ENCODE measurements around the gene MEG3.

DNA sequence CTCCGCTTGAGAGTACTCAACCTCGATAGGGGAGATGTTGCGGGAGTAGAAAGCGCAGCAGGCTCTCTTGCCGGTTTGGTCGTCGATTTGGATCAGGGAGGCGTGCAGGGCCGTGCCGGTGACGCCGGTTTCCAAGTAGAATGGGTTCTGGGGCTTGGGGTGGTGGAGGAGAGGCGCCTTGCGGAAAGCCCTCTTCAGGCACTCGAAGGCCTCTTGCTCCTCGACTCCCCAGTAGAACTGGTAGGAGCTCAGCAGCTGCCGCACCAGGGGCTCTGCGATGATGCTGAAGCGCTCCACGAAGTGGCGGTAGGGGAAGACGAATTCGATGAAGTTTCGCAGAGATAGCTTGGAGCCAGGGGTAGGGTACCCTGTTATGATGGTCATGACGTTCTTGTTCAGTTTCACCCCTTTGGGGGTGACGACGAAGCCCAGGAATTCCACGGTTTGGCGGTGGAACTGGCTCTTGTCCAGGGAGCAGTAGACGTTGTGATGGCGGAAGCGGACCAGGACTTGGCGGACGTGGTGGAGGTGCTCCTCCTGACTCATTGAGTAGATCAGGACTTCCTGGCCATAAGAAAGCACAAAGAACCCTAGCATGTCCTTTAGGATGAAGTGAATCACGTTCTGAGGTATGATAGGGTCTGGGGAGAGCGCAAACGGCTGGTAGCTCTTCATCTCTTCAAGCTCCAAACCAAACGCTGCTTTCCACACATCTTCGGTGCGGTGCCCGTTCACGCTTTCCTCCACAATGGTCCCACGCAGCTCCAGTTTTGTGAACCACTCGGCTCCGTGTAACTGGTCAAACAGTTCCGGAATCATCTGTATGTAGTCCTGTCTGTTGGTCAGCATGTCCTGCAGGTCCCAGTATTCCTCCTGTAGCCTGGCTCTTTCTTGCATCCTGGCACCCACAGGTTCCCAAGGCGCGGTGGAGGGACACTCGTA lies 56.4 kb downstream of the MEG3 start:
- TF ChIP-seq, protein P1, sequence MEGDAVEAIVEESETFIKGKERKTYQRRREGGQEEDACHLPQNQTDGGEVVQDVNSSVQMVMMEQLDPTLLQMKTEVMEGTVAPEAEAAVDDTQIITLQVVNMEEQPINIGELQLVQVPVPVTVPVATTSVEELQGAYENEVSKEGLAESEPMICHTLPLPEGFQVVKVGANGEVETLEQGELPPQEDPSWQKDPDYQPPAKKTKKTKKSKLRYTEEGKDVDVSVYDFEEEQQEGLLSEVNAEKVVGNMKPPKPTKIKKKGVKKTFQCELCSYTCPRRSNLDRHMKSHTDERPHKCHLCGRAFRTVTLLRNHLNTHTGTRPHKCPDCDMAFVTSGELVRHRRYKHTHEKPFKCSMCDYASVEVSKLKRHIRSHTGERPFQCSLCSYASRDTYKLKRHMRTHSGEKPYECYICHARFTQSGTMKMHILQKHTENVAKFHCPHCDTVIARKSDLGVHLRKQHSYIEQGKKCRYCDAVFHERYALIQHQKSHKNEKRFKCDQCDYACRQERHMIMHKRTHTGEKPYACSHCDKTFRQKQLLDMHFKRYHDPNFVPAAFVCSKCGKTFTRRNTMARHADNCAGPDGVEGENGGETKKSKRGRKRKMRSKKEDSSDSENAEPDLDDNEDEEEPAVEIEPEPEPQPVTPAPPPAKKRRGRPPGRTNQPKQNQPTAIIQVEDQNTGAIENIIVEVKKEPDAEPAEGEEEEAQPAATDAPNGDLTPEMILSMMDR (conservative IDR thresholded peaks at IDR 0.05; ENCODE audit: low read length) = no peak
- TF ChIP-seq EZH2phosphoT487 (IDR thresholded peaks at IDR 0.05; ENCODE audit: borderline replicate concordance, low read depth, low read length) = no peak

Measured in OCI-LY7 (cell line).